GM19099 (cell line): ENCODE data around the gene PHKG2.

Source experiments
- POLR2A ChIP-seq: IDR thresholded peaks from 3 replicates; pipeline ENCODE4 v1.6.1; 2011; ENCODE audit warnings: low read depth; ENCODE audit not compliant: insufficient read length; ENCODE audit errors: extremely low read depth

Gene PHKG2

GRCh38 chr16:30747799-30748633, at the start of gene PHKG2:
Gene PHKG2 (plus strand): TSS chr16:30748425. CDS start chr16:30748821, 396 bp downstream.
- peak; percentile 91 for TF ChIP-seq POLR2A

- peak; percentile 74 for TF ChIP-seq POLR2A
These were observed 49.2 kb upstream of the PHKG2 start, which contains the start of gene SRCAP for GRCh38 chr16:30698816-30699614. Gene SRCAP (plus strand): TSS chr16:30699171. CDS start chr16:30700825, 1,654 bp downstream.

- TF ChIP-seq POLR2A: no peak
These were observed 48.6 kb upstream of the PHKG2 start for GRCh38 chr16:30699615-30700099.

- no peak for TF ChIP-seq POLR2A
These were observed 47.7 kb upstream of the PHKG2 start for GRCh38 chr16:30700491-30700890.

GRCh38 chr16:30700971-30701370, 47.3 kb upstream of the PHKG2 start:
- no peak for TF ChIP-seq POLR2A

- no peak for TF ChIP-seq POLR2A
These were observed 44.3 kb upstream of the PHKG2 start for GRCh38 chr16:30703971-30704370.

GRCh38 chr16:30706046-30706445, 42.2 kb upstream of the PHKG2 start:
- TF ChIP-seq POLR2A: no peak

- TF ChIP-seq POLR2A: no peak
These were observed 37.3 kb upstream of the PHKG2 start for GRCh38 chr16:30710971-30711370.

GRCh38 chr16:30711712-30712111, 36.5 kb upstream of the PHKG2 start:
- no peak for TF ChIP-seq POLR2A

- TF ChIP-seq POLR2A: no peak
These were observed 32.3 kb upstream of the PHKG2 start for GRCh38 chr16:30715750-30716445.

GRCh38 chr16:30720086-30720485, 28.1 kb upstream of the PHKG2 start:
- TF ChIP-seq POLR2A: no peak

- no peak for TF ChIP-seq POLR2A
These were observed 27.5 kb upstream of the PHKG2 start for GRCh38 chr16:30720694-30721093.

- TF ChIP-seq POLR2A: no peak
These were observed 27.1 kb upstream of the PHKG2 start for GRCh38 chr16:30721167-30721566.

GRCh38 chr16:30721606-30722005, 26.6 kb upstream of the PHKG2 start:
- TF ChIP-seq POLR2A: no peak

GRCh38 chr16:30722443-30722842, 25.8 kb upstream of the PHKG2 start:
- TF ChIP-seq POLR2A: no peak
